HG03432 (cell line): Measurements from ENCODE around the gene GRIK1.

Experiments used
- ATAC-seq: cut with Tn5 transposase; IDR thresholded peaks from one replicate; pipeline ENCODE4 v1.9.1; 2021; ENCODE audit warnings: mild to moderate bottlenecking, moderate library complexity; ENCODE audit not compliant: unreplicated experiment

Gene GRIK1

DNA sequence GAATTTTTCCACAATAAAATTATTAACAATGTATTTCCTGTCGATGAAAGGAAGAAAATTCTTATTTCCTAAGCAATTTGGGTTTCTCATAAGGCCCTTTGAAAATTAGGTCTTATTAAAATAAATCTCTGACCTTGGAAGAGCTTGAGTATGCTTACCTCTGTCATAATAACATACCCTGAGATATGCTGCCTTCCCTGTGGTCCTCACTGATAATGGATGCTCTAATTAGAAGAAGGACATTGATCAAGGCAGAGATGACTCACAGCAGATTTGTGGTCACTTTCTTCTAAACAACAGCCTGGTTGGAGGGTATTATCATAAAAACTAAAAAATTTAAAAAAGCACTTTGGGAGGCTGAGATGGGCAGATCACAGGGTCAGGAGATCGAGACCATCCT is 217.8 kb downstream of the GRIK1 start:
- no peak for ATAC-seq

DNA sequence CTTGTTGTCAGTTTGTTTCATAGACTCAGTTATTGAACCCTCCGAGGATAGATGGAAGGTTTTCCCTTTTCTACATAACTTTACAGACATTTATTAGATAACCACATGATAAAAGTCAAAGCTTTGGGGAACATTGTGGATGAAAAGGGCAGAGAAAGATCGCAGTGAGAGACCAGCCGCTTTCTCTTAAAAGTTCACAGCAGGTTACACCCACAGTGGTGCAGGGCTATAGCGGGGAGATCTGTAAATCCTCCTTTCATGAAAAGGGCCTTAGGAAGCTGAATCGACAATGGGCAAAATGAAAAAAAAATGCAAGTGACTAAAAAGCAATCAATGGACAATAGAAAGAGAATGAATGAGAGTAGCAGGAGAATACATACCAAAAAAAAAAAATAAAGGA is 218.6 kb downstream of the GRIK1 start:
- ATAC-seq = no peak

- no peak for ATAC-seq
Measured at GRCh38 chr21:29719521-29719920, 220.3 kb downstream of the GRIK1 start.

DNA sequence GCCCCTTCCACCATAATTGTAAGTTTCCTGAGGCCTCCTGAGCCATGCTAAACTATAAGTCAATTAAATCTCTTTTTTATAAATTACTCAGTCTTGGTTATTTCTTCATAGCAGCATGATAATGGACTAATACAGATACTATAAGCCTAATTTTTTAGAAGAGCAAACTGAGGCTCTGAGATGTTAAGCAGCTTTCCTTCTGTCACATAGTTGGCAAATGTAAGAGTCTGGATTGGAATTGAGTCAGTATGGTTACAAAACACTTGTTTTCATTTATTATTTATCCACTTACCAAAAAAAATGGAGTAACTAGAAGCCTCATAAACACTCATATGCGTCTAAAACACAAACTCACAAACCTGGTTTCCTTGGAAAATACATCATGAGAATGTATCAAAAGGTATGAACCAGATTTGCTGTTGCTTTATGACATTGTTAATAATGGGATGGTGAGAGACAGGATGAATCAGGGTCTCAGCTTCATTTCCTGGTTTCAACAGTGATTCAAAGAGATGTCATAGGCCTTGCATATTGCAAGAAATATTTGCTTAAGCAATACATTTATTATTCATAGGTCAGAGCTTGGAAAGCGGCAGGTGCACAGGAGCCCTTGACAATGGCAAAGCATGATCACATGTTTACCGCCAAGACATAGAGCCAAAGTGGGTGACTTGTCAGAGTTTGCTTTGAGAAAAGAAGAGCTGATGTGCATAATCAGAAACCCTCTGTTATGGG is 221.5 kb downstream of the GRIK1 start:
- ATAC-seq = no peak

GRCh38 chr21:29717659-29718058 is 222.1 kb downstream of the GRIK1 start:
- no peak for ATAC-seq

DNA sequence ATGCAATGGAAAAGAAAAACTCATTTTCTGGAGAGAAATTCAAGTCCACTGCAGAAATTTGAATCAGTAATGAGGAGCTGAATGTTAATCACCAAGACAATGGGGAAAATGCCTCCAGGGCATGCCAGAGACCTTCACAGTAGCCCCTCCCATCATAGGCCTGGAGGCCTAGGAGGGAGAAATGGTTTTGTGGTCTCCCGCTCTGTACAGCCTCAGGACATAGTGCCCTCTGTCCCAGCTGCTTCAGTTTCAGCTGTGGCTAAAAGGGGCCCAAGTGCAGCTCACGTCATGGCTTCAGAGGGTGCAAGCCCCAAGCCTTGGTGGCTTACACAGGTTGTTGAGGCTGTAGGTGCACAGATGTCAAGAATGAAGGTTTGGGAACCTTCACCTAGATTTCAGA is 223.0 kb downstream of the GRIK1 start:
- no peak for ATAC-seq

DNA sequence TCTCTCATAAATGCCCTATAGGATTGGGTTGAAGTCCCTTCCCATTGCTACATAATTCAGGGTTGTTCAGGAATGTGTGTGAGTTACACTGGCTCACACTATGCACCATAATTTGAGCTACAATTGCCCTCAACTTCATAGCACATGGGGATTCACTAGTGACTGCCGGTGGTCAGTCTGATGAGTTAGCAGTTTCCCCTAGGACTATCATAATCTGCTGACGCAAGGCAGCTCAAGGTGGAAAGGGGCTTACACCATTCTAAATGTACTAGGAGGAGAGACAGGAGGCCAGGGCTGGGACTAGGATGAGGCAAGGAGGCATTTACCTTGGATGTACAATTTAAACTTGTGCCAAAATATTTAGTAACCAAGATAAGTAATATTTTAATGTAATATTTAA is 224.7 kb downstream of the GRIK1 start:
- ATAC-seq = no peak

DNA sequence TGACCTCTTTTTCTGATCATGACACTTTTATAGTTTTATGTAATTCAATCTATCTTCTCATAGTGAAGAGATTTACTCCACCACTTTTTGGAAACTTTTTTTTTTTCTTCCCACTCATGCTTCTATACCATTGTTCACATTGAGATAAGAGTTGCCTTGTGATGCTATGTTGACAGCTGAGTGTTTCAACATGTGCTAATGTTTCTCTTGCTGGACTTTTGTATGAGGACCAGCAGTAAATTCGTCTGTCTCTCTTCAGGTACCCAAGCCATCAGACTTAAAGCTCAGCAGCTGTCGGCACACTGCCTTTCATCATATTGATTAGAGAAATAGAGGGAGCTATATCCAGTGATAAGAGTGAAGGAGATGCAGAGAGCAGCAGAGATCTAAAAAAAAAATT is 227.0 kb downstream of the GRIK1 start:
- ATAC-seq = no peak

DNA sequence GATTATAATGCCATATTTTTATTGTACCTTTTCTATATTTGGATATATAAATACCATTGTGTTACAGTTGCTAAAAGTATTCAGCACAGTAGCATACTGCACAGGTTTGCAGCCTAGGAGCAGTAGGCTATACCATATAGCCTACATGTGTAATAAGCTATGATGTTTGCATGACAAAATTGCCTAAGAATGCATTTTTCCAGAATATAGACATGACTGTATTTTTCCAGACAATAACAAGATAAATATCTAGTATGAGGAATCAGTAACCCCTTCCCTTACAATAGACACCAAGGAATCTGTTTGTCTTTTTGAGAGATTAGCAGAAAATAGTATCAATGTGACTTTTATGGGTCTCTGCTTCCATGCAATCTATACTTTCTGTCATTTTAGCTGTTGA is 228.6 kb downstream of the GRIK1 start:
- ATAC-seq = no peak

- ATAC-seq = no peak
Measured at GRCh38 chr21:29710498-29710897, 229.3 kb downstream of the GRIK1 start.

- ATAC-seq = no peak
Measured at GRCh38 chr21:29708401-29708800, 231.4 kb downstream of the GRIK1 start.

- no peak for ATAC-seq
Measured at GRCh38 chr21:29704719-29705118, 235.1 kb downstream of the GRIK1 start.

GRCh38 chr21:29701676-29702075 is 238.1 kb downstream of the GRIK1 start:
- ATAC-seq = no peak

GRCh38 chr21:29697555-29698193 is 242.1 kb downstream of the GRIK1 start:
- ATAC-seq = peak; percentile 82

DNA sequence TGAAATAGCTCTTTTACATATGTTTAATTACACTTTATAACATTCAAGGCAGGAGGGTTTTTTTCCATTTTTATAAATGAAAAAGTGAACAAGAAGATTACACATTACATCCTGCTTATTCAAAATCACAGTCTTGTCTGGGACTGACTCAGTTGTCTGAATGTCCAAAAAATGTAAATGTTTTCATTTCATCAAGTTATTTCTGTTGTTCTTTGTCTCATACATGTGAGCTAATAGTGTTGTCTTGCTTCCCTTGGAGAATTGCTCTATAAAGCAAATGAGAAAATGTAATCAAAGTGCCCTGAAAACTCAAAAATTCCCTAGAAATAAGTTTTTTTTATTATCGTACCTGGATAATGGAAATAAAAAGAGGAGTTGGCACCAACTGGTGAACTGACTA is 242.9 kb downstream of the GRIK1 start:
- no peak for ATAC-seq

DNA sequence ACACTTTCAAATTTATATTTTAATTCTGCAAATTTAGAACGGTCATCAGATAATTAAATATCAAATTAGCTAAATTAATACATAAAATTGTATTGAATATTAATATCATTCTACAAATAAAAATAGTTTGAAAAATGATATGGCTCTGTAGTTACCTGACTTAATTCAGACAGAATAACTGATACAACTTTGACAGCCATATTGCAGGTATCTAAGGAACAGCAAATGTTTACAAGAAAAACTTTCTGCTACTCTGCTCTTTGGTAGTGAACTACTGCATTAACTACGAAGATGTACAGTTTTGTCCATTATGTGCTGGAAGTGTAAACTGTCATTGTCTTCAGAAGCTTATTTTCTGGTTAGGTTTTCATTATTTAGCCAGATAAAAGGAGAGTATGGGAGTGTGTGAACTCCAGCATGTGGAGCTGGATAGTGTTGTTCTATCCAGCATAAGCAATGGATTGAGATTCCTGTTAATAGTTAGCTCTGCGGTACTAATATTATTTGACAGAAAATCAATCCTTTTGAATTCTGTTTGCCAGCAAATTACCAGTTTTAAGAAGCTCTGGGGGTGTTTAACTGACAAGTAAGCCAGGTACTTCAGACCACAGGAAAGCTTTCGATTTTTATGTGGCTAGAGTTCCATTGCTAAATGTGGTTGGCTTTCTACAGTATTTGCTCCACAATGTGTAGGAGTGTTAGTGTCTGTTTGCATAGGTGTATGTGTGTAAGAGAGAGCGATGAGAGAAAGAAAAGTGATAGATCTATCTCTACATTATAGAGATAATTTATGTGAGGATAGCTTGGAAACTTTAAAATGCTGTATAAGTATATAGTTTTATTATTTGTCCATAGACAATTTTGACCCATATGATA is 247.9 kb downstream of the GRIK1 start:
- no peak for ATAC-seq

DNA sequence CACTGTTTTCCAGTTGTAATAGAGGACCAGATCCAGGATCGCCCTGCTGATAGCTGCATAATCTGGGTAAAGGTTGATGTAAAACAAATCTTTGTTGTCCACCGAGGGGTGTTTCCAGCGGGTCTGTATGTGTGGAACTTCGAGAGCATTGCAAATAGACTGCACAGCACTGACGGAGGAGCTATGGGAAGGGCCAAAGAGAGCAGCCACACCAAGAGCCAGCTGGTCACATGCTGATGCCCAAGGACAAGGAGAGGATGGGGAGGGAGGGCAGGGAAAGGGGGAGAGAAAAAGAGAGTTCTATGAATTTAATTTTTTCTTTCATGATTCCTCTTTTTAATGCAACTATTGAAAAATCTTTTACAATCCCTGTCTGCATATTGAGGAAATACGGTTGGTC is 250.0 kb downstream of the GRIK1 start:
- ATAC-seq = no peak

DNA sequence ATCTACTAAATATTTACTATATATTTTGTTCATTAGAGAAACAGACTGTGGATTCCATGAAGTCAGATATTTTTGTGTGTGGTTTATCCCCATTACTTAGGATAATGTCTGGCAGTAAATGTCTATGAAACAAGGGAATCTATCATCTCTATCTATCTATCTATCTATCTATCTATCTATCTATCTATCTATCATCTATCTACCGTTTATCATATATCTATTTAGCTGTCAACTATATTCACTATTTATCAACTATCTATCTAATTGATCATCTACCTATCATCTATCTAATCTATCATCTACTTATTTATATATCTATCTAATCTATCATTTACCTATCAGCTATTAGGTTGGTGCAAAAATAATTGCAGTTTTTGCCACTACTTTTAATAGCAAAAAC is 255.7 kb downstream of the GRIK1 start:
- no peak for ATAC-seq

GRCh38 chr21:29682800-29683199 is 257.0 kb downstream of the GRIK1 start:
- no peak for ATAC-seq

- no peak for ATAC-seq
Measured at GRCh38 chr21:29680273-29680672, 259.5 kb downstream of the GRIK1 start.

- no peak for ATAC-seq
Measured at GRCh38 chr21:29678626-29679025, 261.2 kb downstream of the GRIK1 start.

- ATAC-seq = peak; percentile 74
Measured at GRCh38 chr21:29677326-29677725, 262.5 kb downstream of the GRIK1 start.
